ENCODE measurements around the gene POMT1.

- TF ChIP-seq EZH2 (IDR thresholded peaks at IDR 0.05; ENCODE audit: borderline replicate concordance, low read length) = no peak
- TF ChIP-seq CTCF (conservative IDR thresholded peaks at IDR 0.05 in 1 of 2, IDR thresholded peaks at IDR 0.05 in 1 of 2; ENCODE audit: extremely low read depth in 1 of 2, insufficient read depth in 1 of 2, low read depth in 1 of 2, low read length in 2 of 2) = no peak
Measured at GRCh38 chr9:131522257-131523085, 19.8 kb downstream of the POMT1 start.
